GM21381 (cell line): ENCODE data around the gene CFAP410.

Source experiments
- ATAC-seq: cut with Tn5 transposase; IDR thresholded peaks from one replicate; pipeline ENCODE4 v1.9.1; 2021; ENCODE audit warnings: mild to moderate bottlenecking, moderate library complexity; ENCODE audit not compliant: unreplicated experiment

CFAP410 gene

DNA sequence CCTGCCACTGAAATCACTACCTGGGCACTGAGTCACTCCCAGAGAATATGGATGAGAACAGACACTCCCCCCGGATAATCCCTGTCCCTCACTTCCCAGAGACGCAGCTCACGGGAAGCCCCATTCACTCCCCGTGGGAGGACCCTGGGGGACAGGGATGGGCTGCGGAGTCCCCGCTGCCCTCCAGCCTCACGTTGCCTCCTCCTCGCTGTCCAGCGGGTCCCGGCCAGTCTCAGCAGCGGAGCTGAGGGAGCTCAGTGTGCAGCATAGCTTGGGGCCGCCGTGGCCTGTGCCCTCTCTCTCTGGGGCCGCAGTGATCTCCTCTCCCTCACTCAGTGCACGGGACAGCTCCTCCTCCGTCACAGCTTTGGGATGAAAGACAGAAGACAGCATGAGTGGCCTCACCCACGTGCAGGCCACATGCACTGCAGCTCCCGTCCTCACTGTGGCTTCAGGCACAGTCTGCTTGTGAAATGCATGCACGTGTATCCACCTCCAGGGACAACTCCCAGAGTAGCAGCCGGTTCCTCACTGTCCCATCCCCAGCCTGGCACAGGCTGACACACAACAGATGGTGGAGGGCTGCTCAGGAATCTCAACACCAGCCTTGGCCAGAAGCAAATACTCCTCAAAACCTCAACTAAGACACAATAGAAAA, 7.4 kb downstream of the CFAP410 start:
- no peak for ATAC-seq

DNA sequence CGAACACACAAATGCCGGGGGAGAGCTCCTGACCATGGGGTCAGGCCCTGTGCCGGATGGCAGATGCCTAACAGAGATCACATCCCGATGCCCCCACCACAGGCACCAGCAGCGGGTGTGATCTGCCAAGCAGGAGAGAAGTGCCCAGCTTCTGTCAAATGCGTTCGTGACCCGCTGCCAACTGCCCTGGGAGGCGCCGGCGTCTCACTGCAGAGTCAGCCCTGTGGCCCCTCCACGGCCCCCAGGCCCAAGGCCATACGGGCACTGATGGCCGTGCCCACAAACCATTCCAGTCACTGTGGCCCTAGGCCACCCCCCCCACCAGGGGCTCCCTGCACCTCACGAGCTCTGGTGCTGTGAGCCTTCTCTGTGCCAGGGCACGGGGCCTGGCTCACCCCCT, 8.0 kb downstream of the CFAP410 start:
- no peak for ATAC-seq

DNA sequence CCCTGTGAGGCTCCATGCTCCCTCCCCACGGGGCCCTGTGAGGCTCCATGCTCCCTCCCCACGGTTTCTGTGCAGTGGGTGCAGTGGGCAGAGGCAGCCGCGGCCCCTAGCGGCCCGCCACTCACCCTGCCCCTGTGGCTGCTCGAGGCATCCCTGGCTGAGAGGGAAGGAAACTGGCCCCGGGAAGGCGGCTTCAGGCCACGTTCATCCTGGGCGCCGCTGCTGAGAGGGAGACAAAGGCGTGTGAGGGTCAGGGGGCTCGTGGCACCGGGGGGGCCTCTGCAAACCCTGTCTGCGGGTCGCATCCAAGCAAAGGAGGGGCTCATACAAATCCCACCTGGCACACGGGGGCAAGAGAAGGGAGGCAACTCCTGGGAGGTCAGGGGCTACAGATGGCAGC, 8.5 kb downstream of the CFAP410 start:
- ATAC-seq: no peak

DNA sequence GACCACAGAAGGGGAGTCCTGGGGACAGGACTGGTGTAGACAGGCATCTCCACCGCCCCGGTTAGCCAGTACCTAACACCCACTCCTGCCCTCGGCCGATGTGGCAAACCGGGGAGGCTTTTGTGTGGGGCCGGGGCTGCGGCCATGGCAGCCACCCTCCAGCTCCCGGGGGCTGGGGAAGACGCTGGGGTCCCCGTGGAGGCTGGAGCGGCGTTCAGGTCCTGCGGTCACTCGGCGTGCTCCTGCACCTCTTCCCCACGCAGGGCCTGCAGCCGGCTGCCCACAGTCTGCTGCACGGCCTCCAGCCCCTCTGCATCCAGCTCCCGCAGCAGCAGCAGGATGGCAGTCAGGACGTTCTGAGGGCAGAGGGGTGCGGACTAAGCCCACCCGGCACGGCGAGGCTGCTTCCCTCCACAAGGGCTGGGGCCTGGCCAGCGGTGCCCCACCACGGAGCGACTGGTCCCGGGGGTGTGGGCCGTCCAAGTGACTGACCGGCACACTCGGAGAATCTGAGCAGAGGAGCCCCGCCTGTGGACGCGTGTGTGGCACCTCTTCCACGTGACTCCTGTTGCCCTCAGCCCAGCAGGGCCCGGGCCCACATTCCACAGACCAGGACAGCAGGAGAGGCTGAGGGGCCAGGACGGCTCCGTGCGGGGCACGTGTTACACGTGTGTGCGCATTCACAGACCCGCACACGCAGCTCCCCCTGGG, 9.1 kb downstream of the CFAP410 start:
- ATAC-seq: no peak

DNA sequence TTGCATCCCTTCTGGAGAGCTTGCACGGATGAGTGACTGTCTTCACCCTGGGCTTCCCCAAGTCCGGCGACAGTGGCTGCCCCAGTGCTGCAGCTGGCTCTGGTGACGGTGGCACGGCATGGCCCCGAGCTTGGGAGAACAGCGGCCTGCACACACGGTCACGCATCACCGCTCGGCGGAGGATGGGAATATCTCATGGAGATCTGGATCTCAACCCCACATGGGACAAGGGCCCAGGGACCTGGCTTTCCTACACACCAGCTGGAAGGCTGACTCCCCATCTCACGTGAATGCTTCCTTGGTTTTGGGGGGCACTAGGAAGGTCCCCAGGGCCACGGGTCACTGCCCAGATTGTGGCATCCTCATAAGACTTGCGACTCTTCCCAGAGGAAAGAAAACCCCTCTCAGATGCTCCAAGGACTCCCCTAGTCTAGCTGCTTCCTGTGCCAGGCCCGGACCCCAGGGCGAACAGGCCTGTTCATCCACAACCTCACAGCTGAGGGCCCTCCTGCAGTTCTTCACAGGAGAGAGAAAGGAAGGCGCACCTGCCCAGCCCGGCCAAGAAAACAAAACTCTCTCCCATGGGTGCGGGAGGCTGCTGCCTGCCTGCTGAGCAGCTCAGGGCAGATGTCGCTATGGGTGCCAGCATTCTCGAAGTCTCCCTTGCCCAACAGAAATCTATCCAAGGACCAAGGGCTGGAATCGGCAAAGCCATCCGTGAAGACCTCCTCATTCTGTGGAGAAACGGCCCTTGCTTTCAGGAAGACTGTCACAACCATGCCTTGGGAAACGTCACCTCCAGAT, 9.9 kb downstream of the CFAP410 start:
- no peak for ATAC-seq

DNA sequence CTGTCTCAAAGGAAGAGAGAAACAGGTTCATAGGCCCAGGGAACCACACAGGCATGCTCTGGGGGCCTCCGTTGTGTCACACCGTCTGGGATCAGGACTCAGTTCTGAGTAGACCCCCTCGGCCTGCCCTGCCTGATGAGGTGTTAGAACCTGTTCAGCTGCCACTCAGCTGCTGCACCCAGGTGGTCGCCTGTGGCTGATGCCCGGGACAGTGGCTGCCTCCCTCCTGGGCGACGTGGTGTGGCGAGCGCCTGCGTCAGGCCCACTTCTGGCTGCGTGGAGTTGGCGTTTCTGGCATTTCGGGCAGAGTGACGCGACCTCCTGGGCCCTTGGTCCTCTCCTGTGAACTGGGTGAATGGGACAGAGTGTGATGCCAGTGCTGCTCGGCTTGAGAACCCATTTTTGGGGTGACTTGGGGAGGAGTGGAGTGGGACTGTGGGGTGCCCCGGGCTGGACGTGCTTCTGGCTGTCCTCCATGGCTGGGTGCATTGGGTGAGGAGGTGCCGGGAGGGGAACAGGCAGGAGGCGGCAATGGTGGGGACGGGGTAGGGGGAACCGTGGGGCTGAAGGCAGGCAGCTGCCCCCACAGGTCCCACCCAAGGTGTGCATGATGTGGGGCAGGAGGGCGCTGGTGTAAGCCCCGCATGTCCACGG, 10.8 kb downstream of the CFAP410 start:
- ATAC-seq: no peak

DNA sequence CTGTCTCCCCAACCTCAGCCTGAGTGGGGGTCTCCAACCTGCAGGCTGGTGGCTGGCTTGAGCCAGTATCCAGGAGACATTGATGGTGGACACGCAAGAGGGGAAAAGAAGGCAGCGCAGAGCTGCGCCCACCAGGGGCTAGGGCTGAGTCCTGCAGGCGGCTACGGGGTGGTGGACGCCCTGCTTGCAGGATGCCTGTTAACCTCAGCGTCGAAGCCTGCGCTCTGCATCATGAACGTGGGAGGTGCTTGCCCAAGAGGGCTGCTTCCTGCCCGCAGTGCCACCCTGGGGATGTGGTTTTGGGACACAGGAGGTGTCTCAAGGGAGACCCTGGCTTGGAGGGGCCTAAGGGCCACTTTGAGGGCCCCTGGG, 11.6 kb downstream of the CFAP410 start:
- no peak for ATAC-seq

DNA sequence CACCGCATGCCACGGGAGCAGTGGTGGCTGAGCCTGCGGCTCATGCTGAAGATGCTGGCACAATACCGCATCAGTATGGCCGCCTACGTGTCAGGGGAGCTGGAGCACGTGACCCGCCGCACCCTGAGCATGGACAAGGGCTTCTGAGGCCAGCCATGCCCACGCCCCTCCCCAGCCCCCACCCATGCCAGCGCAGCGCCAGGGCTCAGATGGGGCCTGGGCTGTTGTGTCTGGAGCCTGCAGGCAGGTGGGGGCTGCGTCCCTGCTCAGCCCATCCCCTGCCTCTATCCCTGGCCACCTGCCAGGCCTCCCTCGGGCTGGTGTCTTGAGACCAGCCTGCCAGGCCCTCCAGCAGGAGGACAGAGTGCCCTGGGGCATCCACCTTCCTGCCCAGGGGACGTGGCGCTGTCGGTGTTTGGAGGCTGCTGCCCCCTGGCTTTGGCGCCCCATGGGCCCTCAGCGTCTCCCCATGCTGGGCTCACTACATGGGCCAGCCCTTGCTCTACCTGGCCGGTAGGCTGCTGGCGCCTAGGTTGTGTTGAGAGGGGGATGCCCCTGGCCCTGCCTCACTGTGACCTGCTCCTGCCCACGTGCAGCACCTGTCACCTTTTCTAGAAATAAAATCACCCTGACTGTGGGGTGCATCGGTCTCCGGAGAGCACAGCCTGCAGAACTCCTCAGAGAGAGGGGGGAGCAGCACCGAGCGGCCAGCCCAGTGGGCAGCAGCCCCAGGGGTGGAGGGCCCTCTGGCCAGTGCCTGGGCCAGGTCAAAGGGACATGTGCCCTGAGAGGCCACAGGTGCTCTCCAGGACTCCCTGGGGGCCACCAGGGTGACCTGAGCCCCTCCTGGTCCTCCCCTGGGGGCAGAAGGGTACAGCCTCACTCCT, 12.2 kb downstream of the CFAP410 start:
- ATAC-seq: no peak

DNA sequence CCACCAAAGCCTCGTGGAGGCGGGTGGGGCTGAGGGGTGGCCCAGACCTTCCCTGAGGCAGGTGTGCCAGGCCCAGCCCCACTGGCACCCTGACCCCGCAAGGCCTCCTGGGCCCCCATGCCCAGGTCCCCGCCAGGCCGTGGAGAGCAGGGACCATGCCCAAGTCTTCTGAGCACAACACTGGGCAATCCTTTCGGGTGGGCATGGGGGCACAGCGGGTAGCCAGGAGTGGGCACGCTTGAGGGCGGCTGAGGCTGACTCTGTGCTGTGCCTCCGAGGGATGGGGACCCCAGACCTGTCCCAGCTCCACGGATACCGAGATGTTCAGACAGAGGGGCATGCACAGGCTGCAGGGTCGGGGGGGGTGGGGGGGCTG, 12.9 kb downstream of the CFAP410 start:
- ATAC-seq: no peak

DNA sequence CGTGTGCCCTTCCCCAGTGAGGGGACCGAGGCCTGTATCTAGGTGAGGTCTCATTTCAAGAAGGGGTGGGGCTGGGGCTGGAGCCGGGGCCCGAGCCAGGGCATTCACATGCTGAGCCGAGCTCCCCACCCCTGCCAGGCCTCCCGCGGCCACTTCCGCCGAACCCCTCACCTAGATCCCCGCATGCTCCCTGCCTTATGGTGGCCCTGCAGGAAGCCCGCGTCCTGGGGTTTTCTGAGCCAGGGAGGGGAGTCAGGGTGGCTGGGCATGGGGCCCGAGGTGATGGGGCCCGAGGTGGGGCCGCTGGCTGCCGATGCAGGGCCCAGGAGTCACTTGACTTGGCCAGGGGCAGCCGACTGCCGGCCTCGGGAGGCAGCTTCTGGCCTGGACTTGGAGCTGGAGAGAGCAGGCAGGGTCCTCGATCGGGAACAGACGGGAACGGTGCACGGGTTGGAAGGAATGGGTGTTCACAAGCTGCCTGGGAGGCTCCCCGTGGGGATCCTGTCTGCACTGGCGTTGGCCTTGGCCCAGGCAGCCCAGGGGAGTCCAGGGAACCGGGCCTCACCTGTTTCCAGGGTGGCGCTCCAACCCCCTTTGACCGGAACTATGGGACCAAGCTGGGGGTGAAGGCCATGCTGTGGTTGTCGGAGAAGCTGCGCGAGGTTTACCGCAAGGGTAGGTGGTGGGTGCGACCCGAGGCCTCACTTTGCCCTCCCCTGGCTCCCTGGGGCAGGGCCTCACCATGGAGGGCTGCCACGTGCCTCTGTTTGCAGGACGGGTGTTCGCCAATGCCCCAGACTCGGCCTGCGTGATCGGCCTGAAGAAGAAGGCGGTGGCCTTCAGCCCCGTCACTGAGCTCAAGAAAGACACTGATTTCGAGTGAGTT, 13.6 kb downstream of the CFAP410 start:
- no peak for ATAC-seq

DNA sequence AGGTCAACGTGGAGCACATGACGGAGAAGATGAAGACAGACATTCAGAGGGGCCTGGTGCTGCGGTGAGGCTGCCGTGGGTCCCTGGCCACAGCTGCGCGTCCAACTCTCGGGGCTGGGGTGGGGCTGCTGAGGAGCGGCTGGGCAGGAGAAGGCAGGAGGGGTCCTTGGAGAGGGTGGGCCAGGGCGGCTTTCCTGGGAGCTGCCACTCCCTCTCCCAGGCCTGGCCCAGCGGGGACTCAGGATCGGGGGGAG, 14.4 kb downstream of the CFAP410 start:
- ATAC-seq: no peak

DNA sequence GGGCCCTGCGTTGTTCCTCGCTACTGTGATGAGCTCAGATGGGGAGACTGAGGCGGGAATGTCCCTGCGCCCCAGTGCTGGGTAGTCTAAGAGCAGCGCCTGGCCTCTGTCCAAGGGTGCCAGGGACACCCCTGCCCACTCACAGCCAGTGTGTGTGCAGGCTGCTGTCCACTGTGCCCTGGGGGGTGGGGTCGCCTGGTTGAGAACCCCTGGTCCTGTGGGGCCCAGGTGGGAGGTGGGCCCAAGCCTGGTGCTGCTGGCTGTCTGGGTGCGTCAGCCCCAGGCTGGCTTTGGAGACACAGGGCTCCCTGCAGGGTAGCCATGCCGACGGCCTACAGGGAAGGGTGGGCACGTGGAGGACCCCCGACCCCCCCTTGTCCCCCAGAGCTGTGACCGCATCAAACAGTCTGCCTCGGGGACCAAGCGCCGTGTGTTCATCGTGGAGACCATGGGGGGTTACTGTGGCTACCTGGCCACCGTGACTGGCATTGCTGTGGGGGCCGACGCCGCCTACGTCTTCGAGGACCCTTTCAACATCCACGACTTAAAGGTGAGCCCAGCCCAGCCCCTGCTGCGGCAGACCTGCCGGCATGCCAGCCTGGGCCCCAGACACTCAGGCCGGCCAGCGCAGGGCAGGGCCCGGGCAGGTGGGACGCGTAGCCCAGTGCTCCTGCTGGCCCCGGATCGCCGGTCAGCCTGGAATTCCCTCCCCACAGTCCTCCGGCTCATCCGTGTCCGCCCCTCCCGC, 14.9 kb downstream of the CFAP410 start:
- no peak for ATAC-seq

DNA sequence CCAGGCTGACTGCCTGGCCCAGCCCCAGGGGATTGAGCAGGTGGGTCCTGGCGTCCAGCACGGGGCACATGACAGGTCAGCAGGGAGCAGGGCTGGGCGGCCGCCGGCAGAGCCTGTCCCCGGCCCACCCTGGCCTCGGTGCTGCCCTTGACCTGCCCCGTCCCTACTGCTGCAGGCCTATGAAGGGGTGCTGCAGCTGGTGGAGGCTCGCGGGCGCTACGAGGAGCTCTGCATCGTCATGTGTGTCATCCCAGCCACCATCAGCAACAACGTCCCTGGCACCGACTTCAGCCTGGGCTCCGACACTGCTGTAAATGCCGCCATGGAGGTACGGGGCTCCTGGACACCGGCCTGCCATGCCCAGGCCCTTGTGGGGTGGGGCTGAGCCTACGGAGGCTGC, 15.6 kb downstream of the CFAP410 start:
- no peak for ATAC-seq

DNA sequence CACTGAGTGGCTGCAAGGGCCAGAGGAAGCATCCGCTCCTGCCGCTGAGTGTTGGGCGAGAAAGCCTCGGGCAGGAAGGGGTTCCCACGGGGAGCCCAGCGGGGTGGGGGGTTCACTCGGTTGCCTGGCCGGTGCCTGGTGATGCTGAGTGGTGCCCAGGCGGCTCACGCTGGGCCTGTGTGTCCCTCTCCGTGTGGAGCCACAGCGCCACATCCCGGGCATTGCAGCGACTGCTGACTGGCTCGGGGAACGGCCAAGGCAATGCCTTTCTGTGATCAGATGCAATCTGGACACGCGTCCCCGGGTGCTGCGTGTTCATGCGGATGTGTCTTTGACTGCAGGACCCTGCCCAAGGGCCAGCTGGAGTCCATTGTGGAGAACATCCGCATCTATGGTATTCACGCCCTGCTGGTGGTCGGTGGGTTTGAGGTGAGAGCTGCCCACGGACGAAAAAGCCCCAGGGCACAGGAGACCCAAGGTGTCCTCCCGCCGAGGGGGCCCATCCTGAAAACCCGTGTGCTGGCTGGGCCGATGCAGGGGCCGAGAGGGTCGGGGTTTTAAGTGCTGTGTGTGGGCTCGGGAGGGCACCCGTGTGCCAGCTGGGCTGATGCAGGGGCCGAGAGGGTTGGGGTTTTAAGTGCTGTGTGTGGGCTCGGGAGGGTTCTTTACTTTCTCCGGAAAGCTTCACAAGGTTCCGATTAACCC, 16.4 kb downstream of the CFAP410 start:
- ATAC-seq: no peak

DNA sequence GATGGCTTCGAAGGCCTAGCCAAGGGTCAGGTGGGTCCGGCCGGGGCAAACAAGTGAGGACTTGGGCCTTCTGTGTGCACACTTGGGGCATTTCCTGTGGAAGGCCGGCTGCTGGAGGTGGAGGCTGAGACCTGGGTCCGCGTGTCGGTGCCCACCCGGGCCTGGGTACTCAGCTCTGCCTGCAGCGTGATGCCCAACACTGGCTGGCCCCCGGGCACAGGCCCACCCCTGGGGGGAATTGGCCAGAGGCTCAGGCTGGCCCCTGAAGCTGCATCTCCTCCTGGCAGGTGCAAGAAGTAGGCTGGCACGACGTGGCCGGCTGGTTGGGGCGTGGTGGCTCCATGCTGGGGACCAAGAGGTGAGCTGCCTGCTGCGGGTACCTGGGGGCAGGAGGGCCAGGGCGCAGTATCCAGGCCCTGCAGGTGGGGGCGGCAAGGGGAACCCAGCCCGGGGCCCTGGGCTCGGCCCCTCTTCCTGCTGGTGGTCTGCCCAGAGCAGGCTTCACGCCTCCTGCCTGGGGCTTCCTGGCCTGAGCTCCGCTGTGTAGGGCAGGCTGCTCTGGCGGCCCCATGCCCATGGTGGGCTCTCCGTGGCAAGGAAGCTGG, 17.2 kb downstream of the CFAP410 start:
- ATAC-seq: no peak

DNA sequence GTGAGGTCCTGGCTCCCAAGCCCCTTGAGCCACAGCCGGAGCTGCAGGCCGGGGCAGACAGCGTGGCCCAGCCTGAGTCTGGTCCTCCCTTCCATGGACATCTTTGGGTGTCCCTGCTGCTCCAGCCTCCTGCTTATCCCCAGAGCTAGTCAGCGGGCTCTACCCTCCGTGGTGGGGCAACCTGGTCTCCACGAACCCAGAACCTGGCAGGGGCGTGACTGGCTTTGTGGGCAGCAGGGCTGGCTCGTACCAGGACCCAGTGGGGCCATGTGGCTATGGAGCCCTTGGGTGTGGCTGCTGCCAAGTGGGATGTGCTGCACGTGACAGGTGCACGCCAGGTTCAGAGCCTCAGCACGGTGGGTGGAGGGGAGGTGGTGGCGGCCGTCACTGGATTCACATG, 18.3 kb downstream of the CFAP410 start:
- no peak for ATAC-seq

DNA sequence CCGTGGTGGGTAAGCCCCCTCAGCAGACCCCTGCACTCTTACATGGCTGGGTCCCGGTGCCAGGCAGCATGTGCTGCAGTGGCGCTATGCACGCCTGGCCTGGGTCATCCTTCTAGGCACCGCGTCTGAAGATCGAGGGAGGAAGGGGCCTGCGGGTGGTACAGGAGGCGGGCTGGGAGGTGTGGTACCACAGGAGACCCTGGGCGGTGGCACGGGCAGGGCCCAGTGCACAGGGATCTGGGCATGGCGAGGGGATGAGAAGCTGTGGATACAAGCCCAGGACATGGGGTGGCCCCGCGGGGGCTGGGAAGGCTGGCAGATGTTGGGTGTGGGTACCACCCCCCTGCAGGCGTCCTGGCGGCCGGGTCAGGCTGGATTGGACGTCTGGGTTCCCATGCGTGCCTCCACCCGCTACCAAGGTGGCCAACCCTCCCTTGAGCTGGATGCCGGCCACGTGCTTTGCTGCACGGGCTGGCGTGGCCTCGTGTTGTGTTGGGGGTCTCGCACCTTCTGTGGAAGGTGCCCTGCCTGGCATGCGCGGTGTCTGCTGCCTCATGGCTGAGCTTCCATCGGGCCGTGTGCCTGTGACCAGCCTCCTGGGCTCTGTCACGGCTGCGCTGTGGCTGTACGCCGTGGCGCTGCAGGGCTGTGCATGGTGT, 19.7 kb downstream of the CFAP410 start:
- ATAC-seq: no peak
